DOHH2 (cell line): Measurements from ENCODE around the gene ZNRD2.
A peak's percentile ranks its signal among the peaks of the same experiment; 100 is the strongest.

Source experiments
- H3F3A ChIP-seq: fragments of 200-600 bp; sonication (generic), shearing (Covaris generic); 2 replicates; pipeline ENCODE4 v1.6.0; 2016; ENCODE audit warnings: antibody characterized with exemption, mild to moderate bottlenecking; ENCODE audit not compliant: control insufficient read depth, insufficient read depth
- H3K27ac ChIP-seq: fragments of 200-600 bp; sonication (generic); 2 replicates; pipeline ENCODE4 v1.5.1; 2014; ENCODE audit warnings: low read depth, mild to moderate bottlenecking, low read length, moderate library complexity
- H3K27me3 ChIP-seq: fragments of 200-600 bp; sonication (generic); 2 replicates; pipeline ENCODE4 v1.6.1; 2014; ENCODE audit warnings: mild to moderate bottlenecking, low read length, mixed read lengths; ENCODE audit not compliant: control insufficient read depth
- H3K36me3 ChIP-seq: fragments of 200-600 bp; sonication (generic); 2 replicates; pipeline ENCODE4 v1.6.1; 2014; ENCODE audit warnings: mild to moderate bottlenecking, low read length, moderate library complexity, mixed read lengths; ENCODE audit not compliant: control insufficient read depth
- H3K4me1 ChIP-seq: fragments of 200-600 bp; sonication (generic); 2 replicates; pipeline ENCODE4 v1.6.1; 2014; ENCODE audit warnings: mild to moderate bottlenecking, low read length, mixed read lengths; ENCODE audit not compliant: control insufficient read depth
- H3K4me2 ChIP-seq: fragments of 200-600 bp; sonication (generic); 2 replicates; pipeline ENCODE4 v1.6.0; 2014; ENCODE audit warnings: mild to moderate bottlenecking, low read length, moderate library complexity
- H3K4me3 ChIP-seq: fragments of 200-600 bp; sonication (generic); 2 replicates; pipeline ENCODE4 v1.5.1; 2014; ENCODE audit warnings: mild to moderate bottlenecking, low read length, mixed read lengths
- H3K79me2 ChIP-seq: fragments of 200-600 bp; sonication (generic); 2 replicates; pipeline ENCODE4 v1.6.1; 2014; ENCODE audit warnings: mild to moderate bottlenecking, low read length, mixed read lengths; ENCODE audit not compliant: control insufficient read depth
- H3K9me2 ChIP-seq: fragments of 200-600 bp; sonication (generic); replicated peaks from 2 replicates; pipeline ENCODE4 v1.6.1; 2014; ENCODE audit warnings: mild to moderate bottlenecking, low read length, mixed read lengths; ENCODE audit not compliant: control insufficient read depth
- H3K9me3 ChIP-seq: fragments of 200-600 bp; sonication (generic); 2 replicates; pipeline ENCODE4 v1.6.1; 2014; ENCODE audit warnings: antibody characterized with exemption, low read length, mixed read lengths; ENCODE audit not compliant: control insufficient read depth, insufficient read depth
- H4K20me1 ChIP-seq: fragments of 200-600 bp; sonication (generic); 2 replicates; pipeline ENCODE4 v1.6.0; 2014; ENCODE audit warnings: low read depth, mild to moderate bottlenecking, antibody characterized with exemption, low read length, moderate library complexity; ENCODE audit not compliant: control insufficient read depth, insufficient read depth
- EZH2phosphoT487 ChIP-seq: fragments of 200-600 bp; sonication (generic); IDR thresholded peaks from 2 replicates; pipeline ENCODE4 v1.6.1; 2017; ENCODE audit warnings: borderline replicate concordance, mild to moderate bottlenecking, antibody characterized with exemption, low read length, moderate library complexity, mixed read lengths
- TF ChIP-seq, protein P1 (sequence below): fragments of 200-600 bp; sonication (generic); IDR thresholded peaks from one replicate; pipeline ENCODE4 v1.5.1; 2014; ENCODE audit warnings: antibody characterized with exemption, mild to moderate bottlenecking, low read depth, low read length; ENCODE audit not compliant: poor library complexity, severe bottlenecking

Gene ZNRD2

DNA sequence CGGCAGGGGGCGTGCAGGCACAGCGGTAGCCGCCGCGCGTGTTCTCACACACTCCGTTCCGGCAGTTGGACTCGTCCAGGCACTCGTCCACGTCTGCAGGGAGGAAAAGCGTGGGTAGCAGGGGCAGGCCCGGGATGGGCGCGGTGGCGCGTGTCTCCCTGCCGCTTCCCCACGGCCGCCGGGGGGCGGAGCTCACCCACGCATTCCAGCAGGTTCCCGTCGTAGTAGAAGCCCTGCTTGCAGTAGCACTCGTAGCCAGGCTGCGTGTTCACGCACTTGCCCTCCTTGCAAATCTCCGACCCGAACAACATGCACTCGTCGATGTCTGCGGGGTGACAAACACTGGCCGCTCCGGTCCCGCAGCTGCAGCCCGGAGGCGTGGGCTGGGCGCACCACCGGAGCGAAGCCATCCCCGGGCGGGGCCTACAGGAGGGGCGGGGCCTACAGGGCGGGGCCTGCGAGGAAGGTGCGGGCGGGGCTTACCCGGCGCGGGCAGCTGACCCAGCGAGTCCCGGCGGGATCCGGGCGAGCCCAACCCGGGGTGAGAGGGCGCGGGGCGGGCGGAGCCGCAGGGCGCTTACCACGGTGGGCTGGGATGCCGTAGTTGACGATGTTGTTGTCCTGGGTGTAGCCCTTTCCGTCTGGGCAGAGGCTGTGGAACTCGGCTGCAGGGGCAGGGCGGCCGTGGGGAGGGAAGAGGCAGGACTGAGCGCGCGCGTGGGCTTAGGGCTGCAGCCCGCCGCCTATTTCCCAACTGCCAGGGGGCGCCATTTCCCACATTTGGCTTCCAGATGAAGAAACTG, 29.8 kb upstream of the ZNRD2 start:
- H3K9me3 ChIP-seq, result no peaks in the 10 kb centered on the region
- H3K4me1 ChIP-seq, result peaks cover 22% of the 10 kb centered on the region
- no peaks in the 10 kb centered on the region for H3K79me2 ChIP-seq
- peak overlapping the region; percentile 74 for H3K4me3 ChIP-seq
- H3K36me3 ChIP-seq, result peaks cover 7% of the 10 kb centered on the region; the same call in 1 of the 2 replicates
- H3K27me3 ChIP-seq, result no peaks in the 10 kb centered on the region
- no peaks in the 10 kb centered on the region for H3K9me2 ChIP-seq
- H3K27ac ChIP-seq, result peak overlapping the region; percentile 46
- no peaks in the 10 kb centered on the region for H4K20me1 ChIP-seq
- TF ChIP-seq, protein P1, sequence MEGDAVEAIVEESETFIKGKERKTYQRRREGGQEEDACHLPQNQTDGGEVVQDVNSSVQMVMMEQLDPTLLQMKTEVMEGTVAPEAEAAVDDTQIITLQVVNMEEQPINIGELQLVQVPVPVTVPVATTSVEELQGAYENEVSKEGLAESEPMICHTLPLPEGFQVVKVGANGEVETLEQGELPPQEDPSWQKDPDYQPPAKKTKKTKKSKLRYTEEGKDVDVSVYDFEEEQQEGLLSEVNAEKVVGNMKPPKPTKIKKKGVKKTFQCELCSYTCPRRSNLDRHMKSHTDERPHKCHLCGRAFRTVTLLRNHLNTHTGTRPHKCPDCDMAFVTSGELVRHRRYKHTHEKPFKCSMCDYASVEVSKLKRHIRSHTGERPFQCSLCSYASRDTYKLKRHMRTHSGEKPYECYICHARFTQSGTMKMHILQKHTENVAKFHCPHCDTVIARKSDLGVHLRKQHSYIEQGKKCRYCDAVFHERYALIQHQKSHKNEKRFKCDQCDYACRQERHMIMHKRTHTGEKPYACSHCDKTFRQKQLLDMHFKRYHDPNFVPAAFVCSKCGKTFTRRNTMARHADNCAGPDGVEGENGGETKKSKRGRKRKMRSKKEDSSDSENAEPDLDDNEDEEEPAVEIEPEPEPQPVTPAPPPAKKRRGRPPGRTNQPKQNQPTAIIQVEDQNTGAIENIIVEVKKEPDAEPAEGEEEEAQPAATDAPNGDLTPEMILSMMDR, result peak; percentile 82
- no peak for TF ChIP-seq EZH2phosphoT487
- peak overlapping the region; percentile 82 for H3K4me2 ChIP-seq
- peaks cover 3% of the 10 kb centered on the region for H3F3A ChIP-seq

DNA sequence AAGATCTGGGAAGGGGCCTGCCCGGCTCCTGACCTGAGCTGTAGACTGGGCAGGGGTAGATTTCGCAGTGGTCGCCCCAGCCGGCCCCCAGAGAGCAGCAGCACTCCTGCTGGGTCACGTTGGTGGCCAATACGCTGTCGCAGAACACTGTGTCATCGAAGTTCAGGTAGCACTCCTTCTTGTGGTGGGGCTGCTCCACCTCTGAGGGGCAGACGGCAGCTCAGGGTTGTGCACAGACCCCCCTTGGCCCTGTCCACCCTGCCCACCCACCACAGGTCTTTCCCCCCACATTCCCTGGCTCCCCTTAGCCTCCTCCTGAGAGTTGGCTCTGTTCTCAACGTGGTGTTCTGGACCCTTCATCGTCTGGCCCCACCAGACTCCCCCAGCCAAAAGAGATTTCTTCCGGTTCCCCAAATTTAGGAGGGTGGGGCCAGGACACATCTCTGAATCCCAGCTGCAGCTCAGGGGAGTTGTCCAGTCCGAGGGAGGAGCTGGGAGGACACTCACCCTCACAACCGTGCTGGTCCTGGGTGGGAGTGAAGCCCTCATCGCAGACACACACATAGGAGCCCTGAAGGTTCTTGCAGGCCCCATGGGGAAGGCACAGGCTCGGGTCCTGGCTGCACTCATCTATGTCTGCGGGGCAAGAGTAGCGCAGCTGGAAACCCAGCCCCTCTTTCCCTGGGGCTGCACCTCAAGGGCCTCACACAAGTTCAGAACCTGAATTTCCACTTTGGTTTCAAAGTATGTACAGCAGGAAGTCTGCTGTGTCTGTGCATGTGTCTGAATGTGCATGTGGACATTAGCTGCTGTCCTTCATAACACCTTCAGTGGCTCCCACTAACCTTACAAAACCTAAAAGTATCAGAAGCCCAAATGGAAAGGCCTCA, 28.9 kb upstream of the ZNRD2 start:
- peaks cover 10% of the 10 kb centered on the region for H3F3A ChIP-seq
- peaks cover 7% of the 10 kb centered on the region; the same call in 1 of the 2 replicates for H3K36me3 ChIP-seq
- H3K27ac ChIP-seq, result peak overlapping the region; percentile 46
- TF ChIP-seq EZH2phosphoT487, result no peak
- TF ChIP-seq, protein P1, result peak; percentile 38
- H4K20me1 ChIP-seq, result no peaks in the 10 kb centered on the region
- H3K27me3 ChIP-seq, result no peaks in the 10 kb centered on the region
- H3K9me2 ChIP-seq, result no peaks in the 10 kb centered on the region
- H3K9me3 ChIP-seq, result no peaks in the 10 kb centered on the region
- H3K4me3 ChIP-seq, result peak overlapping the region; percentile 74
- peaks cover 31% of the 10 kb centered on the region for H3K4me1 ChIP-seq
- H3K79me2 ChIP-seq, result no peaks in the 10 kb centered on the region
- peak overlapping the region; percentile 82 for H3K4me2 ChIP-seq

DNA sequence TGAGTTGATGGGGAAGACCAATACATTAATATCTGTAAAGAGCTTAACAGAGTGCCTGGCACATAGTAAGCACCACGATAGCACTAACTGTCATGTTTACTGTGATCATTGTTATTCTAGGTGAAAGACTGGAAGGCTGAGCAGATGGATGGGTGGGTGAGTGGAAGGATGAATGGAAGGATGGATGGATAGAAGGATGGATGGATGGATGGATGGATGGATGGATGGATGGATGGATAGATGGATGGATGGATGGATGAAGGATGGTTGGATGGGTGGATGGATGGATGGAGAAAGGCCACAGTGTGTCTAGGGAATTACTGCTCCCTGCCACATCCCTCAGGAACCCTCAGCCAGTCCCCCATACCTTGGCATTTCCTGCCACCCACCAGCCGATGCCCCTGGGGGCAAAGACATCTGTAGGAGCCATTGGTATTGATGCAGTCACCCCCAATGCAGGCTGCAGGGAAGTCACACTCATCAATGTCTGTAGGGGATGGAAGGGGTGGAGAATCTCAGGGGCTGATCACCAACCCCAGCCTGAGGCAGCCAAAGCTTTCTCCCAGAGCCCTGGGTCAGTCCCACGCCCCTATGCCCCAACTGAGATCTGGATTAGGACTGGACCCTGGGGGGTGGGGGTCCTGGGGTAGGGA, 27.4 kb upstream of the ZNRD2 start:
- H3F3A ChIP-seq, result peaks cover 16% of the 10 kb centered on the region
- no peak overlapping the region for H3K4me3 ChIP-seq
- no peaks in the 10 kb centered on the region for H3K9me2 ChIP-seq
- TF ChIP-seq, protein P1, result no peak
- no peak for TF ChIP-seq EZH2phosphoT487
- no peaks in the 10 kb centered on the region for H3K27me3 ChIP-seq
- H3K27ac ChIP-seq, result no peak overlapping the region
- H3K4me1 ChIP-seq, result peaks cover 45% of the 10 kb centered on the region
- H3K4me2 ChIP-seq, result no peak overlapping the region
- H3K36me3 ChIP-seq, result peaks cover 6% of the 10 kb centered on the region; the same call in 1 of the 2 replicates
- no peaks in the 10 kb centered on the region for H3K9me3 ChIP-seq
- no peaks in the 10 kb centered on the region for H4K20me1 ChIP-seq
- H3K79me2 ChIP-seq, result no peaks in the 10 kb centered on the region
